ENCODE results near the gene KRTAP10-12.

The KRTAP10-12 gene

DNA sequence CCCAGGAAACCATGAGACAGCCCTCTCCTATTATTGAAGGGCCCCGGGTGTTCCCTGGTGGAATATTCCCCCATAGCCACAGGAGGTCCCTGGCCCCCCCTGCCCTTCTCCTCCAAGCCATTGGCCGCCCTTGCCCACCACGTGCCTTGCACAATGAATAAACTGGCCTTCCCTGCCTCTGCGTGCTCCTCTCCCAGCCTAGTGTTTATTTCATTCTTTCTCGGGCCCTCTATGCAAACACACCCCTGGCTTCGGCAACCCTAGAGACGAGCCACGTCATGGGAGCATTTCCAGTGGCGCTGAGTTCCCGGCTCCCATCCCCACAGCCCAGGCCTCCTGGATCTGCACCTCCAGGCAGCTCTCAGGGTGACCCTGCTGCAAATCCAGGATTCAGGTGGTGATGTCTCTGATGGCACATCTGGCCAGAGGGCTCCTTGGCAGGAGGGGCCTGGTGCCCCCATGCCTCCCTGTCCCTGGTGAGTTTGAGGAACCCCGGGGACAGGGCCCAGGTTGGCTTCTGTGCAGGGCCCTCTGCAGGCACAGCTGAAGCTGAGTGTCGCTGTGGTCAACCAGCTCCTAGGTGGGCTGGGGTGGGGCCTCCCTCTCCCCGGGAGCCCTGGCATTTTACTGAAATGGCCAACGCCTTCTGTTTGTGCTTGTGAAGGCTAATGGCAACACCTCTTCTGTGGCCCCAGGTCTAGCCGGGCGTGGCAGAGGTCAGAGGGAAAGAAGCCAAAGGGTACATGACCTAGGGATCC, 6.2 kb downstream of the KRTAP10-12 start:
- TF ChIP-seq PPARA (CRISPR knock-in tag; IDR thresholded peaks at IDR 0.05; ENCODE audit: borderline replicate concordance) (no peak), ARNTL (CRISPR knock-in tag; IDR thresholded peaks at IDR 0.05; ENCODE audit: borderline replicate concordance, low read depth) (no peak), TCF4 (CRISPR knock-in tag; IDR thresholded peaks at IDR 0.05; ENCODE audit: borderline replicate concordance) (no peak), SNAI2 (CRISPR knock-in tag; IDR thresholded peaks at IDR 0.05) (no peak), ZNF565 (CRISPR knock-in tag; conservative IDR thresholded peaks at IDR 0.05; ENCODE audit: low read depth) (no peak), ZFP30 (CRISPR knock-in tag; IDR thresholded peaks at IDR 0.05) (no peak), RARB (CRISPR knock-in tag; IDR thresholded peaks at IDR 0.05) (no peak), CSDC2 (CRISPR knock-in tag; IDR thresholded peaks at IDR 0.05) (no peak), ZFP3 (CRISPR knock-in tag; IDR thresholded peaks at IDR 0.05) (no peak), ZNF70 (CRISPR knock-in tag; IDR thresholded peaks at IDR 0.05) (no peak), ZNF8 (CRISPR knock-in tag; IDR thresholded peaks at IDR 0.05) (no peak), ESRRG (CRISPR knock-in tag; IDR thresholded peaks at IDR 0.05) (no peak)
- TF ChIP-seq, protein P1, sequence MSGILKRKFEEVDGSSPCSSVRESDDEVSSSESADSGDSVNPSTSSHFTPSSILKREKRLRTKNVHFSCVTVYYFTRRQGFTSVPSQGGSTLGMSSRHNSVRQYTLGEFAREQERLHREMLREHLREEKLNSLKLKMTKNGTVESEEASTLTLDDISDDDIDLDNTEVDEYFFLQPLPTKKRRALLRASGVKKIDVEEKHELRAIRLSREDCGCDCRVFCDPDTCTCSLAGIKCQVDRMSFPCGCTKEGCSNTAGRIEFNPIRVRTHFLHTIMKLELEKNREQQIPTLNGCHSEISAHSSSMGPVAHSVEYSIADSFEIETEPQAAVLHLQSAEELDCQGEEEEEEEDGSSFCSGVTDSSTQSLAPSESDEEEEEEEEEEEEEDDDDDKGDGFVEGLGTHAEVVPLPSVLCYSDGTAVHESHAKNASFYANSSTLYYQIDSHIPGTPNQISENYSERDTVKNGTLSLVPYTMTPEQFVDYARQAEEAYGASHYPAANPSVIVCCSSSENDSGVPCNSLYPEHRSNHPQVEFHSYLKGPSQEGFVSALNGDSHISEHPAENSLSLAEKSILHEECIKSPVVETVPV (CRISPR knock-in tag; IDR thresholded peaks at IDR 0.05) = no peak
- TF ChIP-seq, protein P2, sequence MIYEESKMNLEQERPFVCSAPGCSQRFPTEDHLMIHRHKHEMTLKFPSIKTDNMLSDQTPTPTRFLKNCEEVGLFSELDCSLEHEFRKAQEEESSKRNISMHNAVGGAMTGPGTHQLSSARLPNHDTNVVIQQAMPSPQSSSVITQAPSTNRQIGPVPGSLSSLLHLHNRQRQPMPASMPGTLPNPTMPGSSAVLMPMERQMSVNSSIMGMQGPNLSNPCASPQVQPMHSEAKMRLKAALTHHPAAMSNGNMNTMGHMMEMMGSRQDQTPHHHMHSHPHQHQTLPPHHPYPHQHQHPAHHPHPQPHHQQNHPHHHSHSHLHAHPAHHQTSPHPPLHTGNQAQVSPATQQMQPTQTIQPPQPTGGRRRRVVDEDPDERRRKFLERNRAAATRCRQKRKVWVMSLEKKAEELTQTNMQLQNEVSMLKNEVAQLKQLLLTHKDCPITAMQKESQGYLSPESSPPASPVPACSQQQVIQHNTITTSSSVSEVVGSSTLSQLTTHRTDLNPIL (CRISPR knock-in tag; IDR thresholded peaks at IDR 0.05; ENCODE audit: low read depth) = no peak
- TF ChIP-seq, protein P3, sequence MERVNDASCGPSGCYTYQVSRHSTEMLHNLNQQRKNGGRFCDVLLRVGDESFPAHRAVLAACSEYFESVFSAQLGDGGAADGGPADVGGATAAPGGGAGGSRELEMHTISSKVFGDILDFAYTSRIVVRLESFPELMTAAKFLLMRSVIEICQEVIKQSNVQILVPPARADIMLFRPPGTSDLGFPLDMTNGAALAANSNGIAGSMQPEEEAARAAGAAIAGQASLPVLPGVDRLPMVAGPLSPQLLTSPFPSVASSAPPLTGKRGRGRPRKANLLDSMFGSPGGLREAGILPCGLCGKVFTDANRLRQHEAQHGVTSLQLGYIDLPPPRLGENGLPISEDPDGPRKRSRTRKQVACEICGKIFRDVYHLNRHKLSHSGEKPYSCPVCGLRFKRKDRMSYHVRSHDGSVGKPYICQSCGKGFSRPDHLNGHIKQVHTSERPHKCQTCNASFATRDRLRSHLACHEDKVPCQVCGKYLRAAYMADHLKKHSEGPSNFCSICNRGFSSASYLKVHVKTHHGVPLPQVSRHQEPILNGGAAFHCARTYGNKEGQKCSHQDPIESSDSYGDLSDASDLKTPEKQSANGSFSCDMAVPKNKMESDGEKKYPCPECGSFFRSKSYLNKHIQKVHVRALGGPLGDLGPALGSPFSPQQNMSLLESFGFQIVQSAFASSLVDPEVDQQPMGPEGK (CRISPR knock-in tag; IDR thresholded peaks at IDR 0.05; ENCODE audit: borderline replicate concordance) = no peak
- TF ChIP-seq, protein P4, sequence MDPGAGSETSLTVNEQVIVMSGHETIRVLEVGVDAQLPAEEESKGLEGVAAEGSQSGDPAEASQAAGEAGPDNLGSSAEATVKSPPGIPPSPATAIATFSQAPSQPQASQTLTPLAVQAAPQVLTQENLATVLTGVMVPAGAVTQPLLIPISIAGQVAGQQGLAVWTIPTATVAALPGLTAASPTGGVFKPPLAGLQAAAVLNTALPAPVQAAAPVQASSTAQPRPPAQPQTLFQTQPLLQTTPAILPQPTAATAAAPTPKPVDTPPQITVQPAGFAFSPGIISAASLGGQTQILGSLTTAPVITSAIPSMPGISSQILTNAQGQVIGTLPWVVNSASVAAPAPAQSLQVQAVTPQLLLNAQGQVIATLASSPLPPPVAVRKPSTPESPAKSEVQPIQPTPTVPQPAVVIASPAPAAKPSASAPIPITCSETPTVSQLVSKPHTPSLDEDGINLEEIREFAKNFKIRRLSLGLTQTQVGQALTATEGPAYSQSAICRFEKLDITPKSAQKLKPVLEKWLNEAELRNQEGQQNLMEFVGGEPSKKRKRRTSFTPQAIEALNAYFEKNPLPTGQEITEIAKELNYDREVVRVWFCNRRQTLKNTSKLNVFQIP (CRISPR knock-in tag; IDR thresholded peaks at IDR 0.05; ENCODE audit: borderline replicate concordance, low read depth) = no peak
- ATAC-seq = no peak

DNA sequence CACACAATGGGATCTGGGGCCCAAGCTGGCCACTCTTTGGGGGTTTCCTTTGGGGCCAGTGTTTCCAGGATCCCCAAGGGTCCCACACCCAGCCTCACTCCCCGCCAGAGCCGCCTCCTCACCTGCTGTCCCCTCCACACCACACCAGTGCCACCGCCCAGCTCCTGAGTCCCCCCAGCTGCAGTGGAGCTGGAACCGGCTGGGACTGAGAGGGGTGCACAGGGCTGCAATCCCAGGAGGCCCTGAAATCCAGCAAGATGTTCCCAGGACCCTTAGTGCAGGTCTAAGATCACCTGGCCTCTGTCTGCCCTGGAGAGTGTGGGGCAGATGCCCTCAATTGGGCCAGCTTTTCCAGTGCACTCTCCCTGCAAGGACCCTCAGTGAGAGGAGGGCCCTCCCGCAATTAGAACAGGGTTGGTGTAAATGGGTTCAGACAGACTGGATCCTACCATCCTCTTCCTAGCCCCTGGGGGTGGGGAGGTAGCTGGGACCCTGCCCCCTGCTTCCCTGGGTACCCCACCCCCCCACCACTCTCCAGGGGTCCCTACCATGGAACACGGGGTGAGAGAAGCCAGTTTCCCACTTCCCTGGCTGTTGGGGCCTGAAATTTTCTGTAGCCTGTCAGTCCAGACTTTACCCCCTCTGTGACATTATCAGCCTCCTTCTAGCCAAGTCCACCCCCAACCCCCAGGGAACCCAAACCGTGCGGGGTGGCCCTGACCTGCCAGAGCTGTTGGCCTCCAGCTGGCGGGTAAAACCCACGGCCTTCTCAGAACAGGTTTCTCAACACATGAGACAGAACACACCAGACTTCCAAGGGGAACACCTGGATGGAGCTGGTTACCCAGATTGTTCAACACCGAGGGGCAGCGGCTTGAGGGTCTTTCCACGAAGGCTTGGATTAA, 7.0 kb downstream of the KRTAP10-12 start:
- ATAC-seq = no peak
- TF ChIP-seq, protein P1 (CRISPR knock-in tag; IDR thresholded peaks at IDR 0.05) = no peak
- no peak for TF ChIP-seq ZNF8 (CRISPR knock-in tag; IDR thresholded peaks at IDR 0.05)
- TF ChIP-seq BACH2 (CRISPR knock-in tag; IDR thresholded peaks at IDR 0.05; ENCODE audit: borderline replicate concordance) = no peak
- TF ChIP-seq PPARA (CRISPR knock-in tag; IDR thresholded peaks at IDR 0.05; ENCODE audit: borderline replicate concordance) = no peak
- TF ChIP-seq ZFP30 (CRISPR knock-in tag; IDR thresholded peaks at IDR 0.05) = no peak
- no peak for TF ChIP-seq ESRRG (CRISPR knock-in tag; IDR thresholded peaks at IDR 0.05)
- no peak for TF ChIP-seq TCF4 (CRISPR knock-in tag; IDR thresholded peaks at IDR 0.05; ENCODE audit: borderline replicate concordance)
- no peak for TF ChIP-seq ZNF565 (CRISPR knock-in tag; conservative IDR thresholded peaks at IDR 0.05; ENCODE audit: low read depth)
- TF ChIP-seq, protein P3 (CRISPR knock-in tag; IDR thresholded peaks at IDR 0.05; ENCODE audit: borderline replicate concordance) = no peak
- TF ChIP-seq, protein P4 (CRISPR knock-in tag; IDR thresholded peaks at IDR 0.05; ENCODE audit: borderline replicate concordance, low read depth) = no peak
- TF ChIP-seq CSDC2 (CRISPR knock-in tag; IDR thresholded peaks at IDR 0.05) = no peak
- TF ChIP-seq OSR1 (CRISPR knock-in tag; IDR thresholded peaks at IDR 0.05) = no peak
- no peak for TF ChIP-seq TOX (CRISPR knock-in tag; IDR thresholded peaks at IDR 0.05; ENCODE audit: borderline replicate concordance)
- TF ChIP-seq SNAI2 (CRISPR knock-in tag; IDR thresholded peaks at IDR 0.05) = no peak
- TF ChIP-seq ZC3H10 (CRISPR knock-in tag; IDR thresholded peaks at IDR 0.05) = no peak
- no peak for TF ChIP-seq GLIS3 (CRISPR knock-in tag; IDR thresholded peaks at IDR 0.05)
- no peak for TF ChIP-seq ZNF70 (CRISPR knock-in tag; IDR thresholded peaks at IDR 0.05)
- no peak for TF ChIP-seq ARNTL (CRISPR knock-in tag; IDR thresholded peaks at IDR 0.05; ENCODE audit: borderline replicate concordance, low read depth)
- no peak for TF ChIP-seq ZFP3 (CRISPR knock-in tag; IDR thresholded peaks at IDR 0.05)

Data from SK-N-SH treated with all-trans-retinoic acid at 6 μM for 48 hours (cell line).